K562 (cell line): ENCODE data around the gene TMEM89. TPM values are rescaled to one million over a fixed set of nuclear protein-coding genes. Genes with fewer than 3 reads are reported as not detected.
A peak's percentile ranks its signal among the peaks of the same experiment; 100 is the strongest.

Source experiments
- CHD1 ChIP-seq: fragments of 200-600 bp; sonication (generic); IDR thresholded peaks from one replicate; pipeline ENCODE4 v1.6.1; 2012; ENCODE audit warnings: mild to moderate bottlenecking, moderate library complexity, low read length, inconsistent platforms
- CXXC5 ChIP-seq: fragments of 250-450 bp; sonication (Bioruptor Pico); IDR thresholded peaks from 2 replicates; pipeline ENCODE4 v1.8.0; 2022; ENCODE audit warnings: inconsistent platforms, mild to moderate bottlenecking, moderate library complexity
- GABPA ChIP-seq: fragments of 200-800 bp; sonication (Bioruptor generic); conservative IDR thresholded peaks from 2 replicates; pipeline ENCODE4 v1.6.1; 2016; ENCODE audit warnings: low read depth, missing genetic modification characterization, missing compliant biosample characterization
- HMG20B ChIP-seq: fragments of 250-450 bp; sonication (Bioruptor Pico); IDR thresholded peaks from 2 replicates; pipeline ENCODE4 v1.5.0; 2021; ENCODE audit warnings: mild to moderate bottlenecking
- ILF3 ChIP-seq: fragments of 450-650 bp; IDR thresholded peaks from 2 replicates; pipeline ENCODE4 v1.6.1; 2018; ENCODE audit warnings: antibody characterized with exemption, mild to moderate bottlenecking, moderate library complexity, borderline replicate concordance
- IRF2 ChIP-seq: sonication (generic); formaldehyde crosslinking; IDR thresholded peaks from 2 replicates; pipeline ENCODE4 v1.8.1; 2022; ENCODE audit warnings: mild to moderate bottlenecking, missing genetic modification reagents
- KDM1A ChIP-seq, 2 experiments: fragments of 450-650 bp; IDR thresholded peaks; 2 replicates each; pipeline ENCODE4 v1.6.1; 2016; ENCODE audit warnings: mild to moderate bottlenecking in 2 of 2
- NR4A1 ChIP-seq, 2 experiments: fragments of 250-450 bp in 1 of 2; fragments of 450-650 bp in 1 of 2; sonication (Bioruptor Pico) in 1 of 2; IDR thresholded peaks; 2 replicates each; pipeline versions ENCODE4 v1.4.0 to v1.6.1; 2016 to 2020; ENCODE audit warnings: mild to moderate bottlenecking in 2 of 2, missing compliant biosample characterization in 1 of 2, missing genetic modification characterization in 1 of 2, moderate library complexity in 1 of 2
- POLR2H ChIP-seq: IDR thresholded peaks from 2 replicates; pipeline ENCODE4 v1.6.1; 2016; ENCODE audit warnings: missing genetic modification characterization, low read depth, mild to moderate bottlenecking, control low read depth, missing compliant biosample characterization, moderate library complexity
- RFX5 ChIP-seq: IDR thresholded peaks from 2 replicates; pipeline ENCODE4 v1.6.1; 2011; ENCODE audit warnings: low read depth, mild to moderate bottlenecking, improper control_type of control experiment, low read length
- SMAD2 ChIP-seq: fragments of 150-350 bp; IDR thresholded peaks from 2 replicates; pipeline ENCODE4 v1.6.1; 2014; ENCODE audit warnings: low read depth, mild to moderate bottlenecking, low read length
- SP1 ChIP-seq: sonication (generic); formaldehyde crosslinking; IDR thresholded peaks from 2 replicates; pipeline ENCODE4 v1.8.1; 2022; ENCODE audit warnings: mild to moderate bottlenecking, missing genetic modification reagents
- TAF15 ChIP-seq: fragments of 200-400 bp; formaldehyde crosslinking; IDR thresholded peaks from 2 replicates; pipeline ENCODE4 v1.6.1; 2017; ENCODE audit warnings: mild to moderate bottlenecking, low read depth, low read length, moderate library complexity
- TCF3 ChIP-seq: sonication (generic); formaldehyde crosslinking; IDR thresholded peaks from 2 replicates; pipeline ENCODE4 v1.4.0; 2020; ENCODE audit warnings: mild to moderate bottlenecking, missing genetic modification reagents
- THRA ChIP-seq: fragments of 450-650 bp; IDR thresholded peaks from 2 replicates; pipeline ENCODE4 v1.6.1; 2017; ENCODE audit warnings: mild to moderate bottlenecking, moderate library complexity
- UBTF ChIP-seq, 2 experiments: IDR thresholded peaks; 2 replicates each; pipeline ENCODE4 v1.6.1; 2012; ENCODE audit warnings: improper control_type of control experiment in 2 of 2, low read depth in 2 of 2, low read length in 2 of 2, borderline replicate concordance in 1 of 2
- ZBTB26 ChIP-seq: fragments of 450-650 bp; formaldehyde crosslinking; IDR thresholded peaks from 2 replicates; pipeline ENCODE4 v1.4.0; 2022; ENCODE audit warnings: missing genetic modification characterization
- ZC3H11A ChIP-seq: IDR thresholded peaks from 2 replicates; pipeline ENCODE4 v1.6.1; 2012; ENCODE audit warnings: low read depth, low read length, improper control_type of control experiment
- ZFP30 ChIP-seq: fragments of 250-450 bp; sonication (Bioruptor Pico); IDR thresholded peaks from 2 replicates; pipeline ENCODE4 v1.8.0; 2022; ENCODE audit warnings: moderate library complexity, mild to moderate bottlenecking, inconsistent platforms, borderline replicate concordance
- ZNF263 ChIP-seq: sonication (generic); formaldehyde crosslinking; IDR thresholded peaks from 2 replicates; pipeline ENCODE4 v1.8.0; 2022; ENCODE audit warnings: mild to moderate bottlenecking, missing genetic modification reagents, borderline replicate concordance
- ZNF764 ChIP-seq: fragments of 250-450 bp; sonication (Bioruptor Pico); IDR thresholded peaks from 2 replicates; pipeline ENCODE4 v1.4.0; 2020; ENCODE audit warnings: low read depth, mild to moderate bottlenecking, moderate library complexity
- polyA plus RNA-seq, 8 experiments: library from polyadenylated mRNA; depleted of rRNA in 4 of 8; stranded (reverse) in 5 of 8; unstranded in 3 of 8; fragments of >200 nt; fragmentation: Nextera tagmentation in 2 of 8; fragmentation: Illumina TruSeq in 1 of 8; extraction: Ambion mirVana in 2 of 8; extraction: Trizol in 1 of 8; gene quantifications; 2 replicates each; pipeline versions ENCODE4 v1.2.1 to v1.2.3, GENCODE V29; 2011 to 2014; ENCODE audit warnings: inconsistent platforms in 1 of 8, missing spikeins in 1 of 8
- total RNA-seq, 7 experiments: library from RNA; depleted of rRNA in 6 of 7; stranded (reverse); fragments of >200 nt in 6 of 7; fragmentation: Illumina TruSeq in 2 of 7; extraction: Trizol in 2 of 7; gene quantifications; 2 replicates each; pipeline versions ENCODE4 v1.2.1 to v1.2.3, GENCODE V29; 2011 to 2021; ENCODE audit warnings: low replicate concordance in 1 of 7
- TF ChIP-seq, protein P1 (sequence below): sonication (generic); formaldehyde crosslinking; IDR thresholded peaks from 2 replicates; pipeline ENCODE4 v1.9.0; 2022; ENCODE audit warnings: mild to moderate bottlenecking, missing genetic modification reagents
- TF ChIP-seq, protein P2 (sequence below): sonication (generic); formaldehyde crosslinking; IDR thresholded peaks from 2 replicates; pipeline ENCODE4 v1.8.0; 2022; ENCODE audit warnings: missing genetic modification reagents, mild to moderate bottlenecking, moderate library complexity, borderline replicate concordance

The TMEM89 gene
- total and polyA plus RNA-seq, 9 of the 15 experiments (the other 6 are each of a cell fraction or from before 2014, with no cell fraction given), result not detected

GRCh38 chr3:48595526-48596121 is 25.9 kb downstream of the TMEM89 start (continued):
- no peak for TF ChIP-seq ZBTB26 (CRISPR knock-in tag)
- no peak for TF ChIP-seq ZFP30
- no peak for TF ChIP-seq CXXC5 (CRISPR knock-in tag)
- no peak for TF ChIP-seq GABPA (tag)
- no peak for TF ChIP-seq NR4A1 (CRISPR knock-in tag; IDR thresholded peaks at IDR 0.05)
- no peak for TF ChIP-seq NR4A1 (tag; IDR thresholded peaks at IDR 0.05)
- TF ChIP-seq ZNF263 (CRISPR knock-in tag), result no peak
- TF ChIP-seq KDM1A (IDR thresholded peaks at IDR 0.05), result peak; percentile 39 to 46; a peak in 2 of 4 replicates
- no peak for TF ChIP-seq THRA
- no peak for TF ChIP-seq SMAD2
- TF ChIP-seq IRF2 (CRISPR knock-in tag), result no peak
- TF ChIP-seq HMG20B (CRISPR knock-in tag), result no peak
- TF ChIP-seq TCF3 (CRISPR knock-in tag), result no peak
- no peak for TF ChIP-seq RFX5
- TF ChIP-seq, protein P1, sequence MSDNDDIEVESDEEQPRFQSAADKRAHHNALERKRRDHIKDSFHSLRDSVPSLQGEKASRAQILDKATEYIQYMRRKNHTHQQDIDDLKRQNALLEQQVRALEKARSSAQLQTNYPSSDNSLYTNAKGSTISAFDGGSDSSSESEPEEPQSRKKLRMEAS (CRISPR knock-in tag), result peak; percentile 29; the same call in 1 of the 2 replicates
- no peak for TF ChIP-seq ZNF764 (CRISPR knock-in tag)
- TF ChIP-seq CHD1, result no peak
- no peak for TF ChIP-seq TAF15
- no peak for TF ChIP-seq UBTF (IDR thresholded peaks at IDR 0.05; ENCODE audit: borderline replicate concordance in 1 of 2, low read depth in 2 of 2, low read length in 2 of 2)
- TF ChIP-seq POLR2H (tag), result no peak
- TF ChIP-seq, protein P2, sequence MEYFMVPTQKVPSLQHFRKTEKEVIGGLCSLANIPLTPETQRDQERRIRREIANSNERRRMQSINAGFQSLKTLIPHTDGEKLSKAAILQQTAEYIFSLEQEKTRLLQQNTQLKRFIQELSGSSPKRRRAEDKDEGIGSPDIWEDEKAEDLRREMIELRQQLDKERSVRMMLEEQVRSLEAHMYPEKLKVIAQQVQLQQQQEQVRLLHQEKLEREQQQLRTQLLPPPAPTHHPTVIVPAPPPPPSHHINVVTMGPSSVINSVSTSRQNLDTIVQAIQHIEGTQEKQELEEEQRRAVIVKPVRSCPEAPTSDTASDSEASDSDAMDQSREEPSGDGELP (CRISPR knock-in tag), result peak; percentile 43; the same call in 1 of the 2 replicates
- TF ChIP-seq ZC3H11A, result no peak
- TF ChIP-seq SP1 (CRISPR knock-in tag), result no peak
- TF ChIP-seq ILF3, result no peak
